Neuronal stem cell (in vitro differentiated cells): ENCODE results near the gene PARP15.
"Not testable (repeated sequence)": the region's sequence is repeated elsewhere in the genome, so short reads cannot be mapped to it uniquely, and the experiment has no call there.

ENCODE experiments used
- DNase-seq: peaks from one replicate; pipeline ENCODE4 v3.0.0-alpha.2; 2013; ENCODE audit warnings: low spot score
- H2AFZ ChIP-seq: one replicate; pipeline ENCODE4 v1.6.1; 2013; ENCODE audit warnings: mild to moderate bottlenecking, low read length, inconsistent platforms
- H2AK5ac ChIP-seq: 2 replicates; pipeline ENCODE4 v1.6.1; 2013; ENCODE audit warnings: low read depth, mild to moderate bottlenecking, inconsistent platforms, low read length, moderate library complexity, mixed read lengths
- H2BK120ac ChIP-seq: 2 replicates; pipeline ENCODE4 v1.6.1; 2013; ENCODE audit warnings: low read depth, mild to moderate bottlenecking, inconsistent platforms, low read length, moderate library complexity, mixed read lengths
- H2BK12ac ChIP-seq: one replicate; pipeline ENCODE4 v1.6.1; 2013; ENCODE audit warnings: low read length, inconsistent platforms
- H2BK15ac ChIP-seq: 2 replicates; pipeline ENCODE4 v1.6.1; 2013; ENCODE audit warnings: mild to moderate bottlenecking, low read length, inconsistent platforms, mixed read lengths
- H2BK5ac ChIP-seq: one replicate; pipeline ENCODE4 v1.6.1; 2013; ENCODE audit warnings: inconsistent platforms, mild to moderate bottlenecking, low read length, moderate library complexity
- H3K14ac ChIP-seq: one replicate; pipeline ENCODE4 v1.6.1; 2013; ENCODE audit warnings: low read length, inconsistent platforms
- H3K18ac ChIP-seq: 2 replicates; pipeline ENCODE4 v1.6.1; 2013; ENCODE audit warnings: low read length, inconsistent platforms
- H3K23ac ChIP-seq: 2 replicates; pipeline ENCODE4 v1.6.1; 2013; ENCODE audit warnings: low read depth, mild to moderate bottlenecking, mixed read lengths, low read length, inconsistent platforms; ENCODE audit not compliant: poor library complexity
- H3K27ac ChIP-seq: replicated peaks from 3 replicates; pipeline ENCODE4 v1.5.1; 2013; ENCODE audit warnings: low read length, inconsistent platforms
- H3K27me3 ChIP-seq, 3 experiments: 2 replicates each; pipeline ENCODE4 v1.6.1; 2013; ENCODE audit warnings: low read length in 3 of 3, mild to moderate bottlenecking in 2 of 3, inconsistent platforms in 1 of 3, low read depth in 1 of 3, mixed read lengths in 1 of 3, moderate library complexity in 1 of 3; ENCODE audit not compliant: control insufficient read depth in 3 of 3, insufficient read depth in 3 of 3
- H3K36me3 ChIP-seq, 2 donors: replicated peaks in 1 of 2; 2 replicates each; pipeline ENCODE4 v1.6.1; 2013; ENCODE audit warnings: low read length in 2 of 2; ENCODE audit not compliant: control insufficient read depth in 2 of 2, insufficient read depth in 2 of 2
- H3K4ac ChIP-seq: 2 replicates; pipeline ENCODE4 v1.6.1; 2013; ENCODE audit warnings: inconsistent platforms, mild to moderate bottlenecking, low read length, moderate library complexity
- H3K4me1 ChIP-seq, 2 donors: 1 replicate in 1 of 2; 2 replicates in 1 of 2; pipeline ENCODE4 v1.6.1; 2013; ENCODE audit warnings: low read length in 2 of 2, low read depth in 1 of 2; ENCODE audit not compliant: control insufficient read depth in 2 of 2, insufficient read depth in 1 of 2
- H3K4me2 ChIP-seq: one replicate; pipeline ENCODE4 v1.6.1; 2013; ENCODE audit warnings: mild to moderate bottlenecking, low read length, inconsistent platforms; ENCODE audit not compliant: insufficient read depth, poor library complexity, severe bottlenecking
- H3K4me3 ChIP-seq, 2 donors: 2 replicates each; pipeline ENCODE4 v1.5.1; 2013; ENCODE audit warnings: low read length in 2 of 2, mild to moderate bottlenecking in 2 of 2, inconsistent platforms in 1 of 2, moderate library complexity in 1 of 2
- H3K79me1 ChIP-seq: one replicate; pipeline ENCODE4 v1.6.1; 2013; ENCODE audit warnings: low read depth, mild to moderate bottlenecking, inconsistent platforms, low read length, moderate library complexity
- H3K9ac ChIP-seq: one replicate; pipeline ENCODE4 v1.6.1; 2013; ENCODE audit warnings: mild to moderate bottlenecking, low read depth, low read length, inconsistent platforms; ENCODE audit not compliant: poor library complexity
- H3K9me3 ChIP-seq, 2 donors: replicated peaks in 1 of 2; 2 replicates each; pipeline versions ENCODE3 to v1.6.1; 2013; ENCODE audit warnings: low read length in 2 of 2, mild to moderate bottlenecking in 2 of 2, inconsistent platforms in 1 of 2, low read depth in 1 of 2, mixed read lengths in 1 of 2, moderate library complexity in 1 of 2; ENCODE audit not compliant: control insufficient read depth in 2 of 2, insufficient read depth in 1 of 2
- H4K8ac ChIP-seq: one replicate; pipeline ENCODE4 v1.6.1; 2013; ENCODE audit warnings: low read depth, mild to moderate bottlenecking, inconsistent platforms, low read length, moderate library complexity
- H4K91ac ChIP-seq: one replicate; pipeline ENCODE4 v1.6.1; 2013; ENCODE audit warnings: low read length, low read depth, mild to moderate bottlenecking, inconsistent platforms; ENCODE audit not compliant: poor library complexity
- WGBS, 2 donors: extraction: QIAGEN DNeasy Blood & Tissue Kit; methylation state at CpG; one replicate each; pipeline ENCODE4 v1.1.7; 2013; ENCODE audit warnings: missing lambda C conversion rate in 2 of 2, mixed read lengths in 1 of 2; ENCODE audit not compliant: insufficient read length in 2 of 2, insufficient replicate concordance in 1 of 2; ENCODE audit errors: extremely low coverage in 2 of 2; 5-methylcytosine and 5-hydroxymethylcytosine counted together

The PARP15 gene

GRCh38 chr3:122651233-122651907, 73.9 kb downstream of the PARP15 start:
- not testable (repeated sequence) for H3K4me1 ChIP-seq, H3K79me1 ChIP-seq, H3K4me2 ChIP-seq, H4K91ac ChIP-seq, H4K8ac ChIP-seq, H3K9me3 ChIP-seq, H3K4ac ChIP-seq, H3K27ac ChIP-seq, H2BK12ac ChIP-seq, H3K14ac ChIP-seq, H2BK15ac ChIP-seq, DNase-seq, H2BK120ac ChIP-seq, H3K23ac ChIP-seq, H3K9ac ChIP-seq, H3K36me3 ChIP-seq, H2AK5ac ChIP-seq, H2BK5ac ChIP-seq
- Histone ChIP-seq H3K18ac (peak overlapping the region; percentile 76), H3K4me3 (peak overlapping the region in 1 of 2 donors; percentile 36), H3K27me3 (peaks cover 0 to 10% (median 0%) of the 10 kb centered on the region in 3 experiments), H2AFZ (peak overlapping the region; percentile 89)
- WGBS, 2 donors, result no CpG with 5 or more reads among the region's 11 CpGs

GRCh38 chr3:122651962-122652361, 74.5 kb downstream of the PARP15 start:
- not testable (repeated sequence) for H2AFZ ChIP-seq, H3K4me1 ChIP-seq, DNase-seq, H3K27me3 ChIP-seq, H2BK12ac ChIP-seq, H3K36me3 ChIP-seq, H3K4me2 ChIP-seq, H2BK15ac ChIP-seq, H3K9ac ChIP-seq, H2BK120ac ChIP-seq, H3K23ac ChIP-seq, H4K91ac ChIP-seq, H3K14ac ChIP-seq, H3K4ac ChIP-seq, H3K4me3 ChIP-seq, H4K8ac ChIP-seq, H3K79me1 ChIP-seq, H2AK5ac ChIP-seq, H3K18ac ChIP-seq, H2BK5ac ChIP-seq, H3K9me3 ChIP-seq, H3K27ac ChIP-seq
- WGBS, 2 donors, result no CpG with 5 or more reads among the region's 6 CpGs

DNA sequence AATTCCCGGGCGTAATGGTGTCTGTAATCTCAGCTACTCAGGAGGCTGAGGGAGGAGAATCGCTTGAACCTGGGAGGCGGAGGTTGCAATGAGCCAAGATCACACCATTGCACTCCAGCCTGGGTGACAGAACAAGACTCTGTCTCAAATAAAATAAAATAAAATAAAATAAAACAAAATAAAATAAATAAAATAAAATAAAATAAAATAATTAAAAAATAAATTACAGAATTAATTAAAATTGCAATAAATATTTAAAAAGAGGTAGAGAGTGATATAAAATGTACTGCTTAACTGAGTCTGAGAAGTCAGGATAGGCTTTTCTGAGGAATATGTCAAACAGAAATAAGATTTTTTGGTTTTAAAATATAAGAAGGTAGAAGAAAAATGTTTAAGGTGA, 80.9 kb downstream of the PARP15 start:
- not testable (repeated sequence) for H4K91ac ChIP-seq, H2AFZ ChIP-seq, H3K4me3 ChIP-seq, H3K4me2 ChIP-seq, H3K27me3 ChIP-seq, H3K9ac ChIP-seq, H3K18ac ChIP-seq, H2BK120ac ChIP-seq, H3K4ac ChIP-seq, H2BK15ac ChIP-seq, H3K36me3 ChIP-seq, H2AK5ac ChIP-seq, H3K14ac ChIP-seq, H3K4me1 ChIP-seq, H2BK5ac ChIP-seq, H3K27ac ChIP-seq, DNase-seq, H3K9me3 ChIP-seq, H4K8ac ChIP-seq, H2BK12ac ChIP-seq, H3K23ac ChIP-seq, H3K79me1 ChIP-seq
- no CpG with 5 or more reads among the region's 4 CpGs for WGBS, 2 donors

DNA sequence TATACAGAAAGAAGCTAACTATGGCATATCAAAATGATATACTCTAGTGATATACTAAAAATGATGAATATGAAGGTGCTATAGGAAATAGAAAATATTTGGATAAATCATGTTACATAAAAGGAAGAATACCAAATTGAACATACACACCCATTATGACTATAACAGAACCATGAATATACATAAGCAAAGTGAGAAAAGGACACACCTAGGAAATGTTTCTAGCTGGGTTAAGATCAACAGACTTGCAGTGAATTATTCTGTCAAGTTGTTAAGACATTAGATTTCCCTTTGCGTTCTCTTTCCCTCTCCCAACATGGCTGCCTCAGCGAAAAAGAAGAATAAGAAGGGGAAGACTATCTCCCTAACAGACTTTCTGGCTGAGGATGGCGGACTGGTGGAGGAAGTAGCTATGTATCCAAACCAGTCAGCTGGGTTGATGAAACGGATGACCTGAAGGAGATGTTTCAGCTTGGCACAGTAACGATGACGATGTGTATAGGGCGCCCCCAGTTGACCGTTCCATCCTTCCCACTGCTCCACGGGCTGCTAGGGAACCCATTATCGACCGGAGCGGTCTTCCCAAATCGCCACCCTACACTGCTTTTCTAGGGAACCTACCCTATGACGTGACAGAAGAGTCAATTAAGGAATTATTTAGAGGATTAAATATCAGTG, 83.0 kb downstream of the PARP15 start:
- WGBS, 2 donors, result no CpG with 5 or more reads among the region's 14 CpGs

More for the DNA sequence above, 83.0 kb downstream of the PARP15 start:
- H3K27me3 ChIP-seq, result peaks cover 0 to 7% (median 0%) of the 10 kb centered on the region in 3 experiments
- no peak for DNase-seq
- H4K91ac ChIP-seq, result no peak overlapping the region
- H3K23ac ChIP-seq, result no peak overlapping the region
- no peaks in the 10 kb centered on the region for H3K79me1 ChIP-seq
- H2BK5ac ChIP-seq, result no peak overlapping the region
- H3K14ac ChIP-seq, result no peak overlapping the region
- H3K4me1 ChIP-seq, result peaks cover 0 to 1% of the 10 kb centered on the region in 2 donors
- H3K36me3 ChIP-seq, result no peaks in the 10 kb centered on the region
- H2BK120ac ChIP-seq, result no peak overlapping the region
- peaks cover 5% of the 10 kb centered on the region in 2 donors for H3K9me3 ChIP-seq
- no peak overlapping the region for H3K4ac ChIP-seq
- no peak overlapping the region for H2AK5ac ChIP-seq
- H3K4me3 ChIP-seq, result no peak overlapping the region
- no peak overlapping the region for H3K9ac ChIP-seq
- H3K27ac ChIP-seq, result no peak overlapping the region
- H3K18ac ChIP-seq, result no peak overlapping the region
- H2BK12ac ChIP-seq, result no peak overlapping the region
- H2BK15ac ChIP-seq, result no peak overlapping the region
- no peak overlapping the region for H4K8ac ChIP-seq
- H2AFZ ChIP-seq, result no peak overlapping the region
- no peak overlapping the region for H3K4me2 ChIP-seq
